ENCODE measurements around the gene E2F4.

E2F4 gene

DNA sequence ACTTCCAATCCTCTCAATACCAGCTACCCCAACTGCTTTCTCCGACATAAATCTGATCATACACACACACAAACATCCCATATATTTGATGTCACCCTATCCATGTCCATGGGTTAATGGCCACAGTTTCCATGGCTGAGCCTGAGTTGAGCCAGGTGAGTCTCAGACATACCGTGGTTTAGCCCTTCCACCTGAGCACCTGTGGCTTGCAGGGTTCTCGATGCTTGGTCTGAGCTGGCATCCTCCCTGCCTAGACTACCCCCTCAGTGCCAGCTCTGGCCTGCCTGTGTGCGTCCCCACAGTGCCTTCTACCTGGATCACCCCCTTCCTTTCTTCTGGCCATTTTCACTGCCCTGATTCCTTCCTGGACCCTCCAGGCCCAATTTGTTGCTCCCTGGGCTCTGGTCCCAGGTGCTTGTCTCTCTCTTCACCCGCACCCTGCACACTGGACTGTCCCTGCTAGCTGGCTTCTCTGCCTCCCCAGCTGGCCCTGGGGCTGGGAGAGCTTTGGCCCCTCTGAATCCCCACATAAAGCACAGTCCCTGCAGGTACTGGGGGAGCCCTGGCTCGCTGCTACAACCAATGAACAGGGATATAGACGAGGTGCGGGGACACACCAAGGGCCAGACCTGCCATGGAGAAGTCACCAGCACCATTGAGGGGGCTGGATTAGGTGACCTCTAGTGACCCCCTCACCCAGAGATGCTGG is 14.3 kb downstream of the E2F4 start:
- in situ Hi-C loops (cut with HindIII; ENCODE audit: low sequenced_read_pairs), result no loop called here

DNA sequence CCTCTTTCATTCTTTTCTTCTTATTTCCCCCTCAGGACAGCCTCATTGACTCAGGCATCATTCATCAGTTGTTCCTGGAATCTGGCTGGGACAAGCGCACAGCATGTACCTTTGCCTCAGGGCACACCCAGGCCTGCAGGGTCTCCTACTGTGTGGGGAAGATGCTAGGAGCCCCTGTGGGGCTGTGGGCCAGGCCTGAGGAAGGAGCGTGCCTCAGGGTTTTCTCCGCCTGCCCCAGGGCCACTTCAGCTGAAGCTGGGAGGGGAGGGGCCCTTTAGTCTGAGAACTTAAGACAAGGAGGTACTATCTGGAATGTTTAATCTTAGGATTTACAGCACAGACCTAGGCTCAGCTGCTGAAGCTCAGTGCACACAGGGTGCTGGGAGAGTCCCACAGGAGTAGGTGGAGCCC is 14.9 kb downstream of the E2F4 start:
- in situ Hi-C loops (cut with HindIII; ENCODE audit: low sequenced_read_pairs), result no loop called here

DNA sequence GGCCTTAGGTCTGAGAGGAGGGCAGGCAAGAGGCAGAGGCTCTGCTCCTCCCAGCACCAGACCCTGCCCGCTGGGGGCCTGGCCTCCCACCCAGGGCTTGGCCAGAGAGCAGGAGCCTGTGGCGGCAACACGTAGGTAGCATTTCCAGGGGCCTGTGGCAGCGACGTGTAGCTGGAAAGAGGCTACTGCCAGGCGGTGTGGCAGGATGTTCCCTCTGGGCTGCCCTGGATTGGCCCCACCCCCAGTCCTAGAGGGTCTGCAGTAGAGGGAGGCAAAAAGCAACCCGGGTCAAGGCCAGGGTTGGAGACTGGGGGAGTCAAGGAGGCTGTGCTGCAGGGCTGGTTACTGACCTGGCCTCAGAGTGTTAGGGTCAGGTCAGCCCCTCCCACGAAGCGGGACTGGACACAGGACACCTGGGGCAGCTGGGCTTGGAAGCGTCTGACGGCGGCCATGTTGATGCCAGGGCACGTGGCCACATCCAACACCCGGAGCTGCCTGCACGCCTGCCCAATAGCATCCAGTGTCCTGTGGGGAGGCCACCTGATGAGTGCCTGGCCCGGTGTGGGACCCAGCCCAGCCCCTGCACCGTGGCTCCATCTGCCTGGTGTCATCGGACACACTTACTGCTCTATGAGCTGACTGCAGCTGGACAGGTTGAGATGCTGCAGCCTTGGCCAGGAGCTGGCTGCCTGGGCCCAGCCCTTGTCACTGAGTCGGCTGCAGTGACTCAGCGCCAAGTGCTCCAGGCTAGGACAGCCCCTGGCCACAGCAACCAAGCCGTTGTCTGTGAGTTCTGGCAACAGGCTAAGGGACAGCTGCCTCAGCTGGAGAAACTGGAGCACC is 15.5 kb downstream of the E2F4 start:
- in situ Hi-C loops (cut with HindIII; ENCODE audit: low sequenced_read_pairs), result no loop called here

DNA sequence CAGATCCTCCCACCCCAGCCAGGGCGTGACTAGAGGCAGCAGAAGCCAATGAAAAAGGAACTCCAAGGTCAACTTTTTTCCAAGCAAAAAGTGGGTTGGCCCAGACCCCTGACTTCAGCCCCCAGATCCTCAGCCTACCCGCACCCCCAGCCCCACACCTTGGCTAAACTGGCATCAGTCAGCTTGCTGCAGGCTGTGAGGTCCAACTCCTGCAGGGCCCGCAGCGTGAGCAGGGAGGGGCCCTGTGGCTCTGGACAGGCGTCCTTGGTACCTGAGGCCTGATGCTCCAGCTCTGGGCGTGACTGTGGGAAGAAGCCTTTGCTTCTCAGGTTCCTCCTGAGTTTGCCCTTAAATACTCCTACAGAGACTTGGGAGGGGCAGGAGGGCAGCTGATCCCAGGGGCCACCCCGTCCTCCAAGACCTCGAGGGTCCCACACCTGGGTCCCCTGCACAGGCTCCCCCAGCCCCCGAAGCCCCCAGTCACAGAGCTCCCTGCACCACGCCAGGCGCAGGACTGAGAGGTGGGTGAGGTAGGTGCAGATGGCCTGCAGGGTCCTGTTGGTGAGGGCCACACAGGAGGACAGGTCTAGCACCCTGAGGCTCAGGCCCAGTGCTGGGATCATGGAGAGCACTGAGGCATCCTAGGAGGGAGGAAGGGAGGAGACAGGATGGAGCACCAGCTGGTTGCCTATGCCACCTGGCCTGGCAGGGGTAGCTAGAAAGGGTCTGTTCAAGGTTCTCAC is 16.4 kb downstream of the E2F4 start:
- in situ Hi-C loops (cut with HindIII; ENCODE audit: low sequenced_read_pairs), result no loop called here

DNA sequence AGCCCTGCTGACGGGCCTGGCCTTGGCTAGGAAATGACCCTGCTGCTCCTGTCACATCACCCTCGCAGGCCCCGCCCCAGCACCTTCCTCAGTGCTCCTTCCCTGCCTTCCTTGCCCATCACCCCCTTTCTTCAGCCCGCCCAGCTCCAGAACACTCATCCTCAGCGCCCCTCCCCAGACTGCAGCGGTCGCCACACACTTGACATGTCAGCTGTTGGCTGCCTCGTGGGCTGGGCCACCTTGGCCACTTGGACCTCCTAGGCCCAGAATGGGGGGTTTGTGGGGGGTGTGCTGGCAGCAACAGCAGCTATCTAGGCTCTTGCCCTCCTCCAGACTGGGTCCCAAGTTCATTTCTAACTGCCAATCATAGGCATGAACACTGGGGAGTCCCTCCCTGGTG is 17.6 kb downstream of the E2F4 start:
- in situ Hi-C loops (cut with HindIII; ENCODE audit: low sequenced_read_pairs), result no loop called here

DNA sequence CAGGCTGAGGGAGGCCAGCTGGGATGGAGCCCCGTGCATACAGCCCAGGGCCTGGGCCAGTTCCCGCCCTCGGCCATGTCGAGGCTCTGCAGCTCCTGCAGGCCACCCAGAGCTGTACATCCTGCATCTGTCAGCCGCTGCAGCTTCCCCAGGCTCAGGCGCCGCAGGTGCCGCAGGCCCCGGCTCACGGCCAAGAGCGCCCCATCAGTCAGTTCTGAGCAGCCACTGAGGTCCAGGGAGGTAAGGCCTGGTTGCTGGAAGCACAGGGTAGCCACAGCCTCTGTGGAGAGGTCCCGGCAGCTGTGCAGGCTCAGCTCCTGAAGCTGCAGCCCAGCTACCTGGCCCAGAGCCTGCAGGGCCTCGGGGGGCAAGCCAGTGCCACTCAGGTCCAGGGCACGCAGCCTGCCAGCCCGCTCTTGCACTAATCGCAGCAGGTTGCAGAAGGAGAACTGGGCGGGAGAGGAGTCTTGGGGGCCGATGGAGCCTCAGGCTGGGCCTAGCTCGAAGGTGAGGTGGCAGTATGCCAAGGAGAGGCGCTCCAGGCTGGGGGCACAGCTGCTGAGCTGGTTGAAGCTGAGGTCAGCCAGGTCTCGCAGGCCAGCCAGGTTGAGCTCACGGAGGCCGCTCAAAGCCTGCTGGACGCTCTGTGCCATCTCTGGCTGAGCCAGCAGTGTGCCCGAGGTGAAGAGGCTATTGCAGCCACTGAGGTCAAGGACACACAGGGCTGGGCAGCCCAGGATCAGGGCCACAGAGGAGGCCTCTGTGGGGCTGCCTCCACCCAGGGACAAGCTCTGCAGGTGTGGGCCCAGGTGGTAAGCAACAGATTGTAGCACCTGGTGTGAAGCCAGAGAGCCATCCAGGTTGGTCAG is 18.3 kb downstream of the E2F4 start:
- in situ Hi-C loops (cut with HindIII; ENCODE audit: low sequenced_read_pairs), result no loop called here

DNA sequence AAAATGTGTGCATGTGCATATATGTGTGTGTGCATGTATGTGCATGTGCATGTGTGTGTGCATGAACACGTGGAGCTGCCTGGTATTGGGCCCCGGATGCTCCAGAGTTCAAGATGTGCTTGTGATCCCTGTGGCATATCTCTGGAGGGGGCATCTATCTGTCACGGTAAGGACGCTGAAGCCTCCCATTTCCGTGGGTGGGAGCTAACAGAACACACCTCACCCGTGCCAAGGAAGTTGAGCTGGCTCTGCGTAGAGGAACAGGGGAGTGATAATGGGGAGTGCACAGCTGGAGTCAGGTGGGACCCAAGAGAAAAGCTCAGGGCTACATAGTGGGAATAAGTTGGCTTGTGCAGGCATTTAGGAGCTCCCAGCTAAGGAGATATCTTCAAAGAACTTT is 19.7 kb downstream of the E2F4 start:
- in situ Hi-C loops (cut with HindIII; ENCODE audit: low sequenced_read_pairs), result no loop called here

DNA sequence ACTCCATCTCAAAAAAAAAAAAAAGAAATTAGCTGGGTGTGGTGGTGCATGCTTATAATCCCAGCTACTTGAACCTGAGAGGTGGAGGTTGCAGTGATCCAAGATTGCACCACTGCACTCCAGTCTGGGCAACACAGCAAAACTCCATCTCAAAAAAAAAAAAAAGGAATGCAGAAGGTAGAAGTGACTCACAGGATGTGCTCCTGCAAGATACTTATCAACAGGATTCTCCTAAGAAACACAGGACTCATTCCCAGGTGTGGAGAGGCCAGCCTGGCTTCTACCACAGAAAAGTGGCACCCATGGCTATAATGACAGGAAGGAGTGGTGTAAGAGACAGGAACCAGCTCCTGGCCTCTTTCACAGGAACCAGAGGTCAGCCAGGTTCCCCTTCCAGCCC is 20.8 kb downstream of the E2F4 start:
- in situ Hi-C loops (cut with HindIII; ENCODE audit: low sequenced_read_pairs), result no loop called here

DNA sequence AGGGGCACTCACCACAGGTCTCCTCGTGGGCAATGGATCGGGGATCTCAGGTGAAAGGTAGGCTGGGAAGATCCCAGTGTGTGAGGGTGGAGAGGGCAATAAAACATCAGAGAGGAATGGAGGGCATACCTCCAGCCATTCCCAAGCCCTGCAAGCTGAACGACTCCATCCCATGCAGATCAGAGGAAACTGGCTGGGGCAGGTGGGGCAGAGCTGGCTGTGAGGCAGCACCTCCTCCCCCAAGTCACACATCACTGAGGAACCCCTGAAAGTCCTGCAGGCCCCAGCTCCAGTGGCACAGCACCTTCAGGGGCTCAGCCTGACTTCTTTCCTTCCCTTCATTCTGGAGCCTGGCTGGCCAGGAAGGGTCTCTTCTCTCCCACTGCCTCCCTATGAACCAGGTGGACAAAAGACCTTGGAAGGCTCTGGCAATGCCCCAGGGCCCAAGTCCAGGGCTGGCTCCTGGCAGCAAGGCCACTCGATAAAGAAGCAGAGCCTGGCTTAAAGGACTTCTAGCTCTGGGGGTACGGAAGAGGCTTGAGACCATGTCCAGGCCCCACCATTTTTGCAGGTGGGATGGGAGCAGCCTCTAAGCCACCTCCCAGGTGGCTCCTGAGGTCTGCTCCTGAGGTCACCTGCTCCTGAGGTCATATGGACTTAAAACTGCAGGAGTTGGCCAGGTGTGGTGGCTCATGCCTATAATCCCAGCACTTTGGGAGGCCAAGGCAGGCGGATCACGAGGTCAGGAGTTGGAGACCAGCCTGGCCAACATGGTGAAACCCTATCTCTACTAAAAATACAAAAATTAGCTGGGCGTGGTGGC is 21.5 kb downstream of the E2F4 start:
- in situ Hi-C loops (cut with HindIII; ENCODE audit: low sequenced_read_pairs), result no loop called here

DNA sequence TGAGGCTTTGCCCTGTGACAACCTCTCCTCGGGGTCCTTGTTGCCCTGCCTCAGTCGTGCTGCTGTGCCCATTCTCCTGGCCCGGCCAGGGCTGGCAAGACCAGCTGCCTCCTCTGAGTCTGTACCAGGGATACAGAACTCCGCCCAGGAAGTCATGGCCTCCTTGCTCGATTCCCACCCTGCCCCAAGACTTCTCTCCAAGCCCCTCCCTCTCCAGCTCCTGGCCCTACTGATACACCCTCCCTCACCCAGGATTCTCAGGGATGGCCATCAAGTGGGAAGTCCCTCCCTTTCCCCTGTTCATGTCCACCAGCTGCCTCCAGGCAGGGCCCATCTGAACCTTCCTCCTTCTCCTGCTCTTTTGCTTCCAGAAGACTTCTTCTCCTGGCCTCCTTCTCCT is 23.8 kb downstream of the E2F4 start:
- in situ Hi-C loops (cut with HindIII; ENCODE audit: low sequenced_read_pairs), result loop anchor here (5.0 kb wide), 2 partner anchors 47 to 83 kb away; no protein-coding TSS in a partner anchor

DNA sequence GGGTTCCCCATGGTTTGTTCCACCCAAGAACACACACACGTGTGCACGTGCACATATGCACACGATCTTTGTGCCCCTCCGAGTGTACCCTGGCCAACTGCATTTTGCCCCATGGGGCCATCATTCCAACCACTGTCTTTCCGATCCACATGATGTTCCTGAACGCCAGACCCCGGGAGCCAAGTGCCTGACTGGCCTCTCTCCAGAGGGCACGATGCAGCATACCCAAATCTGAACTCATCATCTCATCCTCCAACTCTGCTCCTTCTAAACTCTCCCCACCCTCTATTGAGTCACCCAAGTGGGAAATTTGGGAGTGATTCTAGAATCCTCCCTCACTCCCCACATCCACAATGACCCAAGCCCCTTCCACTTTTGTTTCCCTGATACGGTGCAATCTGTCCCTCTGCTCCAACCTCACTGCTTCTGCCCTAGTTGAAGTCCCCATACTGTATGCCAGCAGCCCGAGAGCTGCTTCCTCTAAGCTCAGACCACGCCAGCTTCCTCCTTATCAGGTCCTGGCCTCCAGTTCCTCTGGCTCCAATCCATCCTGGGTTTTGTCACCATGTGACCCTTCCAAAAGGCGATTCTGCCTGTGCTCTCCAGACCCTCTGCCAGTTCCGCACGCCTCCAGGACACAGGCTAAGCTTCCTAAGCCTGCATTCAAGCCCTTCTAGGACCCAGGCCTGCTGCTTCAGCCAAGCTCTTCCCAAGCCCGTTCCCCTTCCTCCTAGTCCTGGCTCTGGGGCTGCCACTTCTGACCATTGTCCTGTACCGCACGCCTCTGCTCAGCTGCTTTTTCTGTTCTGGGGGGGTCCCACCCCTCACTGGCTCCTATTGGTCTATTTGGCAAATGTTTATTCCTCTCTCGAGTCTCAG is 24.9 kb downstream of the E2F4 start:
- in situ Hi-C loops (cut with HindIII; ENCODE audit: low sequenced_read_pairs), result loop anchor here (5.0 kb wide), 2 partner anchors 45 to 85 kb away; no protein-coding TSS in a partner anchor

DNA sequence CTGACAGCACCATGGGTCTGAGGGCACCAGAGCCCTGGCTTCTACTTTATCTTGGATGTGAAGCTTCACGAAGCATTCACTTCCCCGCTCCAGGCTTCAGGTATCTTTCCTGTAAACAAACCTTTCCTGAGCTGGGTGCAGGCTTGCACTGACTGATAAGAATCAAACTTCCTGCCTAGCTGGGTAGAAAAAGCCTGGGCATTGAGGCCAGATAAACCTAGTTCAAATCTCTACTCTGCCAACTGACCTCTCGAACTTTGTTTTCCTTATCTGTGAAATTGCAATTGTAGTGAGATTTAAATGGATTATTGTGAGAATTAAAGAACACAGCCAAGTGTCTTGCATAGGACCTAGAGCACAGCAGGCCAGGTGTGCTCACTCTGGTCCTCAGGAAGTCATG is 32.0 kb downstream of the E2F4 start:
- in situ Hi-C loops (cut with HindIII; ENCODE audit: low sequenced_read_pairs), result no loop called here

DNA sequence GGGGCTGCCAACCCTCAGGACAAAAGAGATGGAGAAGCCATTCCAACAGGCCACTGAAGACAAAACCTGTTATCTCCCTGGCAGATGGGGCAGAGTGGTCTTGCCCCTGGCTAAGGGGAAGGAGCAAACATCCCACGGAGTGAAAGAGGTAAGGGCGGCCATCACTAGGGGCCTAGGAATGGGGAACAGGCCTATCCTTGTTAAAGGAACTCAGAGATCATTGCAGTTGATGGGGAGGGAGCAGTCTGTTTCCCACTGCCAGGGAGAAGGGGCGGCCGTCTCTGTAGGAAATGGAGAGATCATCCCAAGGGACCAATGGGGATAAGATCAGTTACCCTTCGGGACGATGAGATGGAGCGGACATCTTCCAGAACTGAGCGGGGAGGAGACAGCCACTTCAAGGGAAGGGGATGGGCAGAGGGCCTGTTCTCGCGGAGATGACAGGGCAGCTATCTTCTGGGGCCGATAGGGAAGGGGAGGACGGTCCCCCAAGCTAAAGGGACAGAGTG is 34.4 kb downstream of the E2F4 start:
- in situ Hi-C loops (cut with HindIII; ENCODE audit: low sequenced_read_pairs), result no loop called here

DNA sequence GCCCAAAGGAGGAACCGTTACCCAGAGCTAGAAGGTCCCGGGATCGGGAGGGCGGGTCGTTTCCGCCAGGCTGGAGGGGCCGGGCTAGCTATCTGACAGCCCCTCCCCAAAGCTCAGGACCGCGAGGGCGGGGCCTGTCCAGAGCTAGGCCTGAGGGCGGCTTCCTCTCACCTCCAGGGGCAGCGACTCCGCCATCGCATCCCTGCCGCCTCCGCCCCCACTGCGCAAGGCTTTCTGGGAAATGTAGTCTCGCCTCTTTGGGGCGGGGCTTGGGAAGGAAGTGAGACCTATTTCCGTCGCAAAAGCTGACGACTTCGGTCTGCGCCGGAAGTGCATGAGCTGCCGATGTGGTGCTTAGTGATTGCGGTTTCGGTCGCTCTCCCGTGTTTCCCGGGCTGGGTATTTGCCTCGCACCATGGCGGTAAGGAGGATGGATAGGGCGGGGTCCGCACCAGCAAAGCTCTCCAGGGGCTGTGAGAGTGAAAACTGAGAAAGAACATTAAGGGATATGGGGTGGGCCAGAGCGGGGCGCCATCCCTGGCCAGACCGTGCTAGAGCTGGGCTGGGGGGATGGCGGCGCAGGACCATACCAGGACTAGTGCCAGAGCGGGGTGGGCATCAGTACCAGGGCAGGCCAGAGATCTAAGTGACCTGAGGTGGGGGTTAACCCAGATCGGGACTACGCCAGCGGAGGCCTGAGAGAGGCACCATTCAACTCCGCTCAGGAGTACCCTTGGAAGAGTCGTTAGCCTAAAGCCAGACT is 35.0 kb downstream of the E2F4 start, which contains the start of gene TMEM208:
TMEM208 (plus strand) TSS at position 327 of the 763 bp plus-strand sequence; CDS start at position 416, 89 bp downstream.
- in situ Hi-C loops (cut with HindIII; ENCODE audit: low sequenced_read_pairs), result no loop called here

DNA sequence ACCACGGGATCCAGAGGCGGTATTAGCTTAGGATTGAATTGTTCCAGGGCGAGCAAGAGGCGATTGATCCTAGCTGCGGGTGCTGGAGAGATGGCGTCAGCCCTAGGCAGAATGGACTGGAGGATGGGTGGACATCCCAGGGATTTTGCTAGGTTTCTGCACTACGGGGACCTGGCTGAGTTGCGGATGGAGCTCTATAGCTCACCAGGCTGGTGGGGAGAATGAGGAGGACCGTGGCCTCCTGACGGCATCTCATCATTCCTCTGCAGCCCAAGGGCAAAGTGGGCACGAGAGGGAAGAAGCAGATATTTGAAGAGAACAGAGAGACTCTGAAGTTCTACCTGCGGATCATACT is 35.6 kb downstream of the E2F4 start:
- in situ Hi-C loops (cut with HindIII; ENCODE audit: low sequenced_read_pairs), result no loop called here

DNA sequence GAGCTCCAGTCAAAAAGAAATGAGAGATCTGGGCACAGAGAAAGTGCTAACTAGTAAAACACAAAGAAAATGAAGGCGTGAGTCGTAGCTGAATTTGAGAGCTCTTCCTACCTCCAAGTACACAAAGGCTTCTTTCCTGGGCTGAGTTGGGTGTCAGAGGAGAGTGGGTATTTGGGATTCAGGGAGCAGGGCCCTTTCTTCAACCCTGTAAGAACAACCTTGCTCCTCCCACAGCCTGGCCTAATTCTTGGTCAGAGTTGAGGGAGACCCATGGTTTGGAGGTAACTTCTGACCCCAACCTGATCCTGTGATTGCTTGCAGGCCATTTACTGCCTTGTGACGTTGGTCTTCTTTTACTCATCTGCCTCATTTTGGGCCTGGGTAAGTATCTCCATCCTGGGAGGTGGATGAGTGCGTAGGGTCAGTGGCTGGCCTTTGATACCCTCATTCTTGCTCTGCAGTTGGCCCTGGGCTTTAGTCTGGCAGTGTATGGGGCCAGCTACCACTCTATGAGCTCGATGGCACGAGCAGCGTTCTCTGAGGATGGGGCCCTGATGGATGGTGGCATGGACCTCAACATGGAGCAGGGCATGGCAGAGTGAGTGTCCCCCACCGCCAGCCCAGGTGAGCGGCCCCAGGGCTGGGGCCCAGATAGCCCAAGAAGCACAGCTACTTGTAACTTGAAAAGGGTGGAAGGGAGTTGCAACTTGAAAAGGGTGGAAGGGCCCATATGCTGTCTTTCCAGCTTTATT is 36.3 kb downstream of the E2F4 start:
- in situ Hi-C loops (cut with HindIII; ENCODE audit: low sequenced_read_pairs), result no loop called here

DNA sequence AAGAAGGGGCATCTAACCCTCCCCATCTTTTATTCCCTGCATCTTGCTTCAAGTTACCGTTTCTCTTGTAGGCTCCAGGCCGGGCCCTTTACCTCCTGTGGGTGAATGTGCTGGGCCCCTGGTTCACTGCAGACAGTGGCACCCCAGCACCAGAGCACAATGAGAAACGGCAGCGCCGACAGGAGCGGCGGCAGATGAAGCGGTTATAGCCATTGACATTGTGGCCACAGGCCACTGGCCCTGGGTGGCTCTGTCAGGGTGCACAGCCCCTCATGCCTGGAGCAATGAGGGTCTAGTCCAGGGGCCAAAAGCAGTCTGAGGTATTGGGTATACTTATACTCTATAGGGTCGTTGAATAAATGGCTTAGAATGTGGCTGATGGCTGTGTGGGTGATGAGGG is 37.0 kb downstream of the E2F4 start:
- in situ Hi-C loops (cut with HindIII; ENCODE audit: low sequenced_read_pairs), result no loop called here
